Muscle layer of colon (tissue), 2 donors: ENCODE measurements around the gene ASF1B.

Experiments used
- H3K27ac ChIP-seq: one replicate; pipeline ENCODE4 v1.7.0; 2013; ENCODE audit warnings: low read depth, mild to moderate bottlenecking, low read length, moderate library complexity
- H3K27me3 ChIP-seq, 2 donors: one replicate each; pipeline ENCODE4 v1.7.0; 2013; ENCODE audit warnings: low read length in 2 of 2, mild to moderate bottlenecking in 2 of 2; ENCODE audit not compliant: insufficient read depth in 2 of 2, control insufficient read depth in 1 of 2
- H3K36me3 ChIP-seq: one replicate; pipeline ENCODE4 v1.7.0; 2013; ENCODE audit warnings: mild to moderate bottlenecking, low read length; ENCODE audit not compliant: insufficient read depth
- H3K4me1 ChIP-seq: one replicate; pipeline ENCODE4 v1.7.0; 2013; ENCODE audit warnings: mild to moderate bottlenecking, low read length; ENCODE audit not compliant: insufficient read depth
- H3K4me3 ChIP-seq, 2 donors: one replicate each; pipeline ENCODE4 v1.7.0; 2013; ENCODE audit warnings: low read length in 2 of 2, low read depth in 1 of 2, mild to moderate bottlenecking in 1 of 2, moderate library complexity in 1 of 2
- H3K9ac ChIP-seq: one replicate; pipeline ENCODE4 v1.7.0; 2013; ENCODE audit warnings: low read length
- H3K9me3 ChIP-seq: one replicate; pipeline ENCODE4 v1.7.0; 2013; ENCODE audit warnings: mild to moderate bottlenecking, low read length
- donor health status: abdominal sarcoma.
- donor health status: Adenocarcinoma of cecum.

The ASF1B gene

GRCh38 chr19:14101003-14101545 lies 35.3 kb downstream of the ASF1B start:
- Histone ChIP-seq H3K36me3 (peaks cover 54% of the 10 kb centered on the region), H3K9ac (no peak overlapping the region), H3K4me1 (no peaks in the 10 kb centered on the region), H3K4me3 (no peak overlapping the region), H3K27me3 (no peaks in the 10 kb centered on the region), H3K27ac (no peak overlapping the region), H3K9me3 (no peaks in the 10 kb centered on the region)

DNA sequence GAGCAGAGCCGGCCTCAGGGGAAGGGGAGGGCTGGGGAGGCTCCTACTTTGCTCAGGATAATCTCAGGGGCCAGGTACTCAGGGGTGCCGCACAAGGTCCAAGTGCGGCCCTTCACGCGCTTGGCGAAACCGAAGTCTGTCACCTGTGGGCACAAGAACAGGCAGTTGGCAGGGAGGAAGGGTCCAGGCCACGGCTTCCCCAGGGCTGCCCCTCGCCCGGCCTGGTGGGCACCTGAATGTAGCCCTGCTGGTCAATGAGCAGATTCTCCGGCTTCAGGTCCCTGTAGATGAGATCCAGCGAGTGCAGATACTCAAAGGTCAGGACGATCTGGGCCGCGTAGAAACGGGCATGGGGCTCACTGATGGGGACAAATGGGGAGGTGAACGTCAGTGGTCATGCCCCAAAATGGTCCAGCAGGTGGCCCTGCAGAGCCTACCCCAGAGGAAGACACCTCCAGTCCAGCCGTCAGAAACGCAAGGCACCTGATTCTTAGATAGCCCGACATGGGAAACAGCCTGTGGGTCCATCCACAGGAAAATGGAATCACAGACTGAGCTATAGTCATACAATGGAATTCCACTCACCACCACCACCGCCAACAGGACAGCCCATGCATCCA lies 38.7 kb downstream of the ASF1B start:
- H3K27ac ChIP-seq, result no peak overlapping the region
- H3K4me1 ChIP-seq, result no peaks in the 10 kb centered on the region
- no peaks in the 10 kb centered on the region for H3K27me3 ChIP-seq
- no peak overlapping the region for H3K9ac ChIP-seq
- peaks cover 6% of the 10 kb centered on the region for H3K9me3 ChIP-seq
- H3K36me3 ChIP-seq, result peaks cover 38% of the 10 kb centered on the region
- no peak overlapping the region for H3K4me3 ChIP-seq

DNA sequence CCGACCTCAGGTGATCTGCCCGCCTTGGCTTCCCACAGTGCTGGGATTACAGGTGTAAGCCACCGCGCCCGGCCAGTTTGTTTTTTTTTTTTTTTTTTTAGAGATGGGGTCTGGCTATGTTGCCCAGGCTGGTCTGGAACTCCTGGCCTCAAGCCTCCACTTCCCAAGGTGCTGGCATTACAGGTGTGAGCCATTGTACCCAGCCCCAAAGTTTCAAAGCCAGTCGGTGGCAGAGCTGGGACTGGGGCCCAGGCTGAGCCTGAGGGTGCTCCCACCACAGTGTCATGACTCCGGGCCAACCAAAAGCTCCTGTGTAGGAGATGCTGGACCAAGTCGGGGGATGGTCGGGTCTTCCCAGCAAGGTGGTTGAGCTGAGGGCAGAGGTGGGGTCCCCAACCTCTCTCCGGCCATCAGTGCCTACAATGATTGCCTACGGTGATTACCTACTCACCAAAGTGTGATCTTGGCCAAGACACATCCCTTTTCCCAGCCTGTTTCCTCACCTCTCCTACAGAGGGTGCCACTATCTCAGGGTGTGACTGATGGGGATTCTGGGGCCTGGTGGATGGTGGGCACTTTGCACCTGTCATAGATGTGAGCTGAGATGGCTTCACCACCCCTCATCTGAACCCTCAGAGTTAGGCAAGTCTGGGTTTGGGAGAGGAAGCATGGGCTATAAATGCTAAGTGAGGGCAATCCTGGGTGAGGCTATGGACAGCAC lies 40.0 kb downstream of the ASF1B start:
- peaks cover 28% of the 10 kb centered on the region for H3K36me3 ChIP-seq
- peaks cover 7% of the 10 kb centered on the region for H3K4me1 ChIP-seq
- no peak overlapping the region for H3K27ac ChIP-seq
- H3K9me3 ChIP-seq, result peaks cover 6% of the 10 kb centered on the region
- H3K9ac ChIP-seq, result no peak overlapping the region
- H3K4me3 ChIP-seq, result no peak overlapping the region
- no peaks in the 10 kb centered on the region for H3K27me3 ChIP-seq

DNA sequence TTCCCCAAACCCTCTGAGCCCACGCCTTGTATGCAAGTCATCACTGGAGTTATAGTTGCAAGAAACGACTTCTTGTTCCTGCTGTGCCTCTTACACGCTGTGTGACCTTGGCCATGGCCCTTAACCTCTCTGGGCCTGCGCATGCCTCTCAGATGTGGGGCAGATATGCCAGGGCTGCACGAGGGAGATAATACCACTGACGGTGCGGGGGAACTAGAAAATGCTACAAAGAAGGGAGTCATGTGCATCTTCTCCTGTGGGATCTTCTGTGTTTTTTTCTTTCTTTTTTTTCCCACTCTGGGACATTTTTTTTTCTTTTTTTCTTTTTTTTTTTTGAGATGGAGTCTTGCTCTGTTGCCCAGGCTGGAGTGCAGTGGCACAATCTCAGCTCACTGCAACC lies 41.5 kb downstream of the ASF1B start:
- H3K27me3 ChIP-seq, result no peaks in the 10 kb centered on the region
- H3K4me3 ChIP-seq, result no peak overlapping the region
- peaks cover 19% of the 10 kb centered on the region for H3K36me3 ChIP-seq
- peaks cover 7% of the 10 kb centered on the region for H3K4me1 ChIP-seq
- peaks cover 6% of the 10 kb centered on the region for H3K9me3 ChIP-seq
- H3K27ac ChIP-seq, result no peak overlapping the region
- no peak overlapping the region for H3K9ac ChIP-seq

DNA sequence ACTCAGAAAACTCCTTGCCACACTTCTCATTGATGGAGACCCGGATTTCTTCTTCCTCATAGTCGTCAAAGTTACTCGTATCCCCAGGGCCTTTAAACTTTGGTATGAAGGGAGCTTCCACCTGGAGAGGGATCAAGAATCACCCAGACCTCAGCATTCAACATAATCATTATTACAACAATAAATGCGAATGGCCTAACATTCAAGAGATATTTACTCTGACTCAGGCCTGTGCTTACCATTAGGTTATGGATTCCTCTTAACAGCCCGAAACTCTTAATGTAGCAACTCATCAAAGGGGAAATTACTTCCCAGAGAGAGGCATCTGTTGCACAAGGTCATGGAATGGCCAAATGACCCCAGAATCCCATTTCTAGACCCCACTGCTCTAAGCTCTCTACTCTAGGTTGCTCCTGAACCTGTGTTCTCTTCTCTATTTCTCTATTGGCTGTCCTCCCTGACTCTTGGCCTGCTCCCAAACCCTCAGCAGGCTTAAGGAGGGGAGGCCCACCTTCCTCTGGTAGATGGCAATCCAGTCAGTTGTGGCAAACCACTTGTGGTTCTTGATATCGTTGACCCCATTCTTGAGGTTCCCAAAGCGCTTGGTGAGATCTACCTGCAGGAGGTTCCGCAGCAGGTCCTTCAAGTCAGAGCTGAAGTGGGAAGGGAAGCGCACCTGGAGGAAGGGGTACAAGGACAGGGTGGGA lies 43.1 kb downstream of the ASF1B start:
- Histone ChIP-seq H3K4me1 (peaks cover 14% of the 10 kb centered on the region), H3K4me3 (no peak overlapping the region), H3K9ac (no peak overlapping the region), H3K27me3 (no peaks in the 10 kb centered on the region), H3K9me3 (peaks cover 6% of the 10 kb centered on the region), H3K27ac (no peak overlapping the region), H3K36me3 (peaks cover 29% of the 10 kb centered on the region)

DNA sequence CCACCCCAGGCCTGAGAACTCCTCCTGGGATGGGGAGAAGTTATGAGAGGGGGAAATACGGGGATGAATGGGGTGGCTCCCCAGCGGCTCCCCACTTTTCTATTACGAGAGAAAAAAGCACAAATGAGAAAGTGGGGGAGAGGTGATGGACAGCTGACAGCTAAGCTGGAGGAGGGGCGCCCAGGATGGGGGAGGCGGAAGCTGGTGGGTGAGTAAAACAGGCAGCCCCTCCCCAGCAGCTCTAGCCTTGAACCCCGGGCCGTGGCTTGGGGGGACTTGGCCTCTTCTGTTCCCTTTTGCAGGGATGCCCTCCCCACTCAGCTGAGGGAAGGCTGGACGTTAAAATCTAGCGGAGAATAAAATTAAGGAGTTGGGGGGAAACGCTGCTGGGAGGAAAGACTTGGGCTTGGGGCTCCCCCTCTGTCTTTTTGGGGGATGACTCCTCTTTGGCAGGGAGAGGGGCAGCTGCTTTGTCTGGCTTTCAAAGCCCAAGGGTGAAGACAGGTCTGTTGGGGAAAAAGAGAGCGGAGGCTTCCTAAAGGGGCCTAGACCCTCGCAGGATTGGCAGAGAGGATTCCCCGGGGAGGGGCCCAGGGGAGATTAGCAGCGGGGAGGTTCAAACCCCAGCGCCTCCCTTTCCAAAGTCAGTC lies 44.5 kb downstream of the ASF1B start:
- Histone ChIP-seq H3K27ac (peak overlapping the region; percentile 92), H3K9me3 (peaks cover 6% of the 10 kb centered on the region), H3K4me1 (peaks cover 14% of the 10 kb centered on the region), H3K36me3 (peaks cover 21% of the 10 kb centered on the region), H3K4me3 (peak overlapping the region; percentile 60 to 87), H3K27me3 (no peaks in the 10 kb centered on the region), H3K9ac (no peak overlapping the region)

GRCh38 chr19:14091081-14091812 lies 45.1 kb downstream of the ASF1B start:
- H3K27me3 ChIP-seq, result no peaks in the 10 kb centered on the region
- H3K9me3 ChIP-seq, result peaks cover 6% of the 10 kb centered on the region
- peaks cover 14% of the 10 kb centered on the region for H3K4me1 ChIP-seq
- H3K4me3 ChIP-seq, result peak overlapping the region; percentile 60 to 87
- peak overlapping the region; percentile 92 for H3K27ac ChIP-seq
- peaks cover 14% of the 10 kb centered on the region for H3K36me3 ChIP-seq
- H3K9ac ChIP-seq, result no peak overlapping the region

- H3K4me1 ChIP-seq, result peaks cover 14% of the 10 kb centered on the region
- H3K36me3 ChIP-seq, result peaks cover 14% of the 10 kb centered on the region
- peak within 1 kb of the TSS; percentile 92 for H3K27ac ChIP-seq
- peak within 1 kb of the TSS; percentile 60 to 87 for H3K4me3 ChIP-seq
- H3K9me3 ChIP-seq, result peaks cover 6% of the 10 kb centered on the region
- no peaks in the 10 kb centered on the region for H3K27me3 ChIP-seq
- no peak within 1 kb of the TSS for H3K9ac ChIP-seq
Measured at GRCh38 chr19:14090509-14091080, 45.8 kb downstream of the ASF1B start, which contains the start of gene SAMD1. TSS of gene SAMD1 (minus strand) at chr19:14090751.

DNA sequence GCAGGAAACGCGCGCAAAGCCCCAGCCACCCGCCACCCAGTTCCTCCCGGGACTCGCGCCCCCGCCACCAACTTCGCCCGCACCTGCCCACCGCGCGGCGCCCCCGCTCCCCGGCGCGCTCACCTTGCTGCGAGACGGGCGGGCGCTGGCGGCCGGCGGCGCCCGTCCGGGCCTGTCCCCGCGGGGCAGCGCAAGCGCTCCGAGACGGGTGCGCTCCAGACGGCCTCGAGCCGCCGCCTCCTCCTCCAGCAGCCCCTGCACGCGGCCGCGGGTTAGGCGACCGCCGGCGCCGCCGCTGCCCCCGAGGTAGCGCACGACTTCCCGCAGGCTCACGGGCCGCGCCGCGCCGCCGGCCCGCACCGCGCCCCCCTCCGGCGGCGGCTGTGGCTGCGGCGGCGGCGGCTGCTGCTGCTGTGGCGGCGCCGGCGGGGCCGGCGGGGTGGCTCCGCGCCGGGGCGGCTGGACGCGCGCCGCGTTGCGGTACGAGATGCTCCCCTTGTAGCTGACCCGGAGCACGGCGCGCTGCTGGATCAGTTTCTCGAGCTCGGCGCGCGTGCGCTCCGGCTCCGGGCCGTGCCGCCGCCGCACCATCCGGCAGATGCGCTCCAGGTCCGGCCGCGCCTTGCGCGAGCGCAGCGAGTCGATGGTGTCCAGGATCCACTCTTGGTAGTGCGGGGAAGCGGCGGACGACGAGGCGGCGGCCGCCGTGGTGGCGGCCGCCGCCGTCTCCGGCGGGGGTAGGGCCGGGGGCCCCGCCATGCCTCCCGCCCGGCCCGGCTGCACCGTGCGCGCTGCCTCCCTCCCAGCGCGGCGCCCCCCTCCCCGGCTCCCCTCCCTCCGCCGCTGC lies 46.5 kb downstream of the ASF1B start:
- peaks cover 6% of the 10 kb centered on the region for H3K9me3 ChIP-seq
- H3K4me1 ChIP-seq, result peaks cover 14% of the 10 kb centered on the region
- H3K27me3 ChIP-seq, result no peaks in the 10 kb centered on the region
- peak overlapping the region; percentile 58 for H3K27ac ChIP-seq
- H3K36me3 ChIP-seq, result peaks cover 14% of the 10 kb centered on the region
- no peak overlapping the region for H3K9ac ChIP-seq
- H3K4me3 ChIP-seq, result peak overlapping the region; percentile 42 to 52

GRCh38 chr19:14089412-14089661 lies 47.1 kb downstream of the ASF1B start:
- peaks cover 14% of the 10 kb centered on the region for H3K36me3 ChIP-seq
- H3K9ac ChIP-seq, result no peak overlapping the region
- no peak overlapping the region for H3K27ac ChIP-seq
- peaks cover 14% of the 10 kb centered on the region for H3K4me1 ChIP-seq
- peak overlapping the region; percentile 32 to 52 for H3K4me3 ChIP-seq
- peaks cover 6% of the 10 kb centered on the region for H3K9me3 ChIP-seq
- no peaks in the 10 kb centered on the region for H3K27me3 ChIP-seq
